ENCODE results near the gene GPR17.

The GPR17 gene

GRCh38 chr2:127614731-127615130, 31.2 kb upstream of the GPR17 start:
- no peak for DNase-seq (ENCODE audit: low read depth)

GRCh38 chr2:127615511-127616166, 30.3 kb upstream of the GPR17 start:
- DNase-seq (ENCODE audit: low read depth), result no peak

GRCh38 chr2:127618551-127619202, 27.3 kb upstream of the GPR17 start:
- DNase-seq (ENCODE audit: low read depth), result no peak

GRCh38 chr2:127619203-127619590, 26.8 kb upstream of the GPR17 start:
- no peak for DNase-seq (ENCODE audit: low read depth)

- no peak for DNase-seq (ENCODE audit: low read depth)
Observed at GRCh38 chr2:127619877-127620705, 25.9 kb upstream of the GPR17 start.

- DNase-seq (ENCODE audit: low read depth), result no peak
Observed at GRCh38 chr2:127620866-127621265, 25.1 kb upstream of the GPR17 start.

GRCh38 chr2:127621981-127622431, 23.9 kb upstream of the GPR17 start:
- DNase-seq (ENCODE audit: low read depth), result no peak

GRCh38 chr2:127622561-127623387, 23.2 kb upstream of the GPR17 start:
- no peak for DNase-seq (ENCODE audit: low read depth)

- no peak for DNase-seq (ENCODE audit: low read depth)
Observed at GRCh38 chr2:127623388-127624319, 22.3 kb upstream of the GPR17 start.

GRCh38 chr2:127624320-127624755, 21.6 kb upstream of the GPR17 start:
- DNase-seq (ENCODE audit: low read depth), result no peak

GRCh38 chr2:127624756-127625571, 21.0 kb upstream of the GPR17 start:
- DNase-seq (ENCODE audit: low read depth), result no peak

- no peak for DNase-seq (ENCODE audit: low read depth)
Observed at GRCh38 chr2:127625572-127625951, 20.4 kb upstream of the GPR17 start.

GRCh38 chr2:127626175-127626574, 19.8 kb upstream of the GPR17 start:
- no peak for DNase-seq (ENCODE audit: low read depth)

GRCh38 chr2:127626917-127627739, 18.8 kb upstream of the GPR17 start:
- no peak for DNase-seq (ENCODE audit: low read depth)

GRCh38 chr2:127627740-127628571, 18.0 kb upstream of the GPR17 start:
- no peak for DNase-seq (ENCODE audit: low read depth)

- no peak for DNase-seq (ENCODE audit: low read depth)
Observed at GRCh38 chr2:127628767-127629614, 17.0 kb upstream of the GPR17 start.

GRCh38 chr2:127629637-127630036, 16.3 kb upstream of the GPR17 start:
- no peak for DNase-seq (ENCODE audit: low read depth)
